IPS-18a (cell line): ENCODE results near the gene LSM12.

Experiments
- H3K27ac ChIP-seq: one replicate; pipeline ENCODE4 v1.5.1; 2013; ENCODE audit warnings: low read length
- H3K27me3 ChIP-seq: one replicate; pipeline ENCODE4 v1.6.1; 2013; ENCODE audit warnings: mild to moderate bottlenecking, low read length; ENCODE audit not compliant: control insufficient read depth, insufficient read depth
- H3K36me3 ChIP-seq: one replicate; pipeline ENCODE4 v1.6.1; 2013; ENCODE audit warnings: low read depth, low read length; ENCODE audit not compliant: control insufficient read depth
- H3K4me1 ChIP-seq: one replicate; pipeline ENCODE4 v1.6.1; 2013; ENCODE audit warnings: low read depth, low read length; ENCODE audit not compliant: control insufficient read depth
- H3K4me3 ChIP-seq: one replicate; pipeline ENCODE4 v1.5.1; 2013; ENCODE audit warnings: low read length
- H3K9ac ChIP-seq: one replicate; pipeline ENCODE4 v1.6.1; 2013; ENCODE audit warnings: mild to moderate bottlenecking, low read length, moderate library complexity
- H3K9me3 ChIP-seq: one replicate; pipeline ENCODE4 v1.6.1; 2013; ENCODE audit warnings: low read depth, low read length; ENCODE audit not compliant: control insufficient read depth

The LSM12 gene

GRCh38 chr17:44010966-44011647 lies 55.4 kb downstream of the LSM12 start:
- Histone ChIP-seq H3K36me3 (peaks cover 3% of the 10 kb centered on the region), H3K4me3 (no peak overlapping the region), H3K27ac (no peak overlapping the region), H3K9me3 (no peaks in the 10 kb centered on the region), H3K27me3 (peaks cover 24% of the 10 kb centered on the region), H3K9ac (no peak overlapping the region), H3K4me1 (peaks cover 8% of the 10 kb centered on the region)

GRCh38 chr17:44008205-44008909 lies 58.1 kb downstream of the LSM12 start:
- Histone ChIP-seq H3K27me3 (peaks cover 51% of the 10 kb centered on the region), H3K27ac (no peak overlapping the region), H3K4me1 (peaks cover 12% of the 10 kb centered on the region), H3K4me3 (peak overlapping the region; percentile 79), H3K9ac (no peak overlapping the region), H3K36me3 (peaks cover 3% of the 10 kb centered on the region), H3K9me3 (no peaks in the 10 kb centered on the region)

- peaks cover 3% of the 10 kb centered on the region for H3K36me3 ChIP-seq
- peak overlapping the region; percentile 79 for H3K4me3 ChIP-seq
- no peak overlapping the region for H3K9ac ChIP-seq
- H3K4me1 ChIP-seq = peaks cover 12% of the 10 kb centered on the region
- H3K9me3 ChIP-seq = no peaks in the 10 kb centered on the region
- H3K27ac ChIP-seq = no peak overlapping the region
- H3K27me3 ChIP-seq = peaks cover 58% of the 10 kb centered on the region
Measured at GRCh38 chr17:44007346-44008204, 58.9 kb downstream of the LSM12 start.

- Histone ChIP-seq H3K27me3 (peaks cover 65% of the 10 kb centered on the region), H3K4me1 (peaks cover 12% of the 10 kb centered on the region), H3K27ac (no peak overlapping the region), H3K9me3 (no peaks in the 10 kb centered on the region), H3K9ac (no peak overlapping the region), H3K36me3 (peaks cover 3% of the 10 kb centered on the region), H3K4me3 (peak overlapping the region; percentile 79)
Measured at GRCh38 chr17:44006598-44007345, 59.7 kb downstream of the LSM12 start.

GRCh38 chr17:44006272-44006597 lies 60.2 kb downstream of the LSM12 start:
- H3K9ac ChIP-seq = no peak overlapping the region
- H3K36me3 ChIP-seq = peaks cover 3% of the 10 kb centered on the region
- peaks cover 12% of the 10 kb centered on the region for H3K4me1 ChIP-seq
- H3K4me3 ChIP-seq = peak overlapping the region; percentile 79
- no peak overlapping the region for H3K27ac ChIP-seq
- H3K9me3 ChIP-seq = no peaks in the 10 kb centered on the region
- H3K27me3 ChIP-seq = peaks cover 65% of the 10 kb centered on the region

- peaks cover 3% of the 10 kb centered on the region for H3K36me3 ChIP-seq
- no peak overlapping the region for H3K9ac ChIP-seq
- H3K4me1 ChIP-seq = peaks cover 12% of the 10 kb centered on the region
- peaks cover 65% of the 10 kb centered on the region for H3K27me3 ChIP-seq
- peak overlapping the region; percentile 79 for H3K4me3 ChIP-seq
- no peak overlapping the region for H3K27ac ChIP-seq
- H3K9me3 ChIP-seq = no peaks in the 10 kb centered on the region
Measured at GRCh38 chr17:44005527-44006271, 60.8 kb downstream of the LSM12 start.

GRCh38 chr17:44004761-44005526 lies 61.5 kb downstream of the LSM12 start:
- Histone ChIP-seq H3K27ac (no peak overlapping the region), H3K9me3 (no peaks in the 10 kb centered on the region), H3K4me1 (peaks cover 12% of the 10 kb centered on the region), H3K27me3 (peaks cover 65% of the 10 kb centered on the region), H3K9ac (no peak overlapping the region), H3K4me3 (peak overlapping the region; percentile 79), H3K36me3 (no peaks in the 10 kb centered on the region)

GRCh38 chr17:44004077-44004760 lies 62.3 kb downstream of the LSM12 start, which contains the start of gene NAGS:
TSS of gene NAGS (plus strand) at chr17:44004622. CDS start at chr17:44004664, 42 bp downstream.
- H3K27ac ChIP-seq = no peak within 1 kb of the TSS
- H3K4me3 ChIP-seq = peak within 1 kb of the TSS; percentile 79
- peaks cover 12% of the 10 kb centered on the region for H3K4me1 ChIP-seq
- H3K9ac ChIP-seq = no peak within 1 kb of the TSS
- peaks cover 62% of the 10 kb centered on the region for H3K27me3 ChIP-seq
- no peaks in the 10 kb centered on the region for H3K9me3 ChIP-seq
- H3K36me3 ChIP-seq = no peaks in the 10 kb centered on the region

GRCh38 chr17:44002141-44002848 lies 64.2 kb downstream of the LSM12 start:
- H3K27me3 ChIP-seq = peaks cover 46% of the 10 kb centered on the region
- H3K36me3 ChIP-seq = no peaks in the 10 kb centered on the region
- H3K27ac ChIP-seq = no peak overlapping the region
- H3K9ac ChIP-seq = no peak overlapping the region
- no peaks in the 10 kb centered on the region for H3K9me3 ChIP-seq
- peaks cover 5% of the 10 kb centered on the region for H3K4me1 ChIP-seq
- H3K4me3 ChIP-seq = no peak overlapping the region
